ENCODE results near the gene ZC3H12A.
A peak's percentile ranks its signal among the peaks of the same experiment; 100 is the strongest.

ZC3H12A gene

GRCh38 chr1:37474046-37474696 lies at the start of gene ZC3H12A:
TSS of gene ZC3H12A (plus strand) at chr1:37474580. CDS start at chr1:37475497, 917 bp downstream.
- DNase-seq = peak; percentile 72

- no peak for DNase-seq
These were observed 49.2 kb upstream of the ZC3H12A start for GRCh38 chr1:37425221-37425620.

GRCh38 chr1:37429029-37429428 lies 45.4 kb upstream of the ZC3H12A start:
- DNase-seq = no peak

GRCh38 chr1:37430103-37430985 lies 44.0 kb upstream of the ZC3H12A start:
- no peak for DNase-seq

GRCh38 chr1:37432716-37433115 lies 41.7 kb upstream of the ZC3H12A start:
- no peak for DNase-seq

GRCh38 chr1:37433171-37433570 lies 41.2 kb upstream of the ZC3H12A start:
- DNase-seq = no peak

GRCh38 chr1:37434292-37435225 lies 39.8 kb upstream of the ZC3H12A start:
- DNase-seq = peak; percentile 25

- no peak for DNase-seq
These were observed 37.3 kb upstream of the ZC3H12A start for GRCh38 chr1:37437087-37437486.

- no peak for DNase-seq
These were observed 36.1 kb upstream of the ZC3H12A start for GRCh38 chr1:37438037-37438868.

- DNase-seq = no peak
These were observed 35.5 kb upstream of the ZC3H12A start for GRCh38 chr1:37438869-37439343.

- DNase-seq = no peak
These were observed 34.9 kb upstream of the ZC3H12A start for GRCh38 chr1:37439349-37439995.

- no peak for DNase-seq
These were observed 32.9 kb upstream of the ZC3H12A start for GRCh38 chr1:37441490-37441889.

GRCh38 chr1:37442139-37442538 lies 32.2 kb upstream of the ZC3H12A start:
- no peak for DNase-seq

- no peak for DNase-seq
These were observed 31.7 kb upstream of the ZC3H12A start for GRCh38 chr1:37442644-37443043.

GRCh38 chr1:37446874-37447273 lies 27.5 kb upstream of the ZC3H12A start:
- no peak for DNase-seq

GRCh38 chr1:37448185-37448584 lies 26.2 kb upstream of the ZC3H12A start:
- no peak for DNase-seq

GRCh38 chr1:37448691-37449417 lies 25.5 kb upstream of the ZC3H12A start:
- DNase-seq = no peak

- no peak for DNase-seq
These were observed 24.4 kb upstream of the ZC3H12A start for GRCh38 chr1:37449936-37450335.

- DNase-seq = no peak
These were observed 22.0 kb upstream of the ZC3H12A start for GRCh38 chr1:37452416-37452815.

GRCh38 chr1:37453647-37454046 lies 20.7 kb upstream of the ZC3H12A start:
- no peak for DNase-seq

- DNase-seq = no peak
These were observed 18.9 kb upstream of the ZC3H12A start for GRCh38 chr1:37455516-37455915.

Data from GOT3 (cell line).